ENCODE results near the gene ILF2. TPM values are rescaled to one million over a fixed set of nuclear protein-coding genes. Genes with fewer than 3 reads are reported as not detected.

ILF2 gene
- total RNA-seq, 1 donor from 2014 or later: 85.4 TPM

GRCh38 chr1:153658400-153659174 is 12.2 kb downstream of the ILF2 start, which contains the start of gene SNAPIN:
TSS of gene SNAPIN (plus strand) at chr1:153658703. CDS start at chr1:153658744, 41 bp downstream.
- intact Hi-C loops (cut with DNase I): no loop called here
- no peaks in the 10 kb centered on the region for H3K27me3 ChIP-seq
- H3K9me3 ChIP-seq: no peaks in the 10 kb centered on the region
- H3K36me3 ChIP-seq: peaks cover 0 to 30% of the 10 kb centered on the region in 2 donors
- H3K27ac ChIP-seq: peak within 1 kb of the TSS; percentile 97
- TF ChIP-seq POLR2AphosphoS5 (IDR thresholded peaks at IDR 0.05; ENCODE audit: insufficient read depth in 1 of 2, low read depth in 1 of 2): peak; percentile 91 to 94
- TF ChIP-seq POLR2A (IDR thresholded peaks at IDR 0.05): peak in 1 of 2 donors; percentile 24
- TF ChIP-seq, protein P1, sequence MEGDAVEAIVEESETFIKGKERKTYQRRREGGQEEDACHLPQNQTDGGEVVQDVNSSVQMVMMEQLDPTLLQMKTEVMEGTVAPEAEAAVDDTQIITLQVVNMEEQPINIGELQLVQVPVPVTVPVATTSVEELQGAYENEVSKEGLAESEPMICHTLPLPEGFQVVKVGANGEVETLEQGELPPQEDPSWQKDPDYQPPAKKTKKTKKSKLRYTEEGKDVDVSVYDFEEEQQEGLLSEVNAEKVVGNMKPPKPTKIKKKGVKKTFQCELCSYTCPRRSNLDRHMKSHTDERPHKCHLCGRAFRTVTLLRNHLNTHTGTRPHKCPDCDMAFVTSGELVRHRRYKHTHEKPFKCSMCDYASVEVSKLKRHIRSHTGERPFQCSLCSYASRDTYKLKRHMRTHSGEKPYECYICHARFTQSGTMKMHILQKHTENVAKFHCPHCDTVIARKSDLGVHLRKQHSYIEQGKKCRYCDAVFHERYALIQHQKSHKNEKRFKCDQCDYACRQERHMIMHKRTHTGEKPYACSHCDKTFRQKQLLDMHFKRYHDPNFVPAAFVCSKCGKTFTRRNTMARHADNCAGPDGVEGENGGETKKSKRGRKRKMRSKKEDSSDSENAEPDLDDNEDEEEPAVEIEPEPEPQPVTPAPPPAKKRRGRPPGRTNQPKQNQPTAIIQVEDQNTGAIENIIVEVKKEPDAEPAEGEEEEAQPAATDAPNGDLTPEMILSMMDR (IDR thresholded peaks at IDR 0.05): no peak
- peaks cover 12% of the 10 kb centered on the region for H3K4me1 ChIP-seq
- DNase-seq (ENCODE audit: extremely low spot score in 2 of 2): no peak
- H3K4me3 ChIP-seq: peak within 1 kb of the TSS; percentile 76 to 78

DNA sequence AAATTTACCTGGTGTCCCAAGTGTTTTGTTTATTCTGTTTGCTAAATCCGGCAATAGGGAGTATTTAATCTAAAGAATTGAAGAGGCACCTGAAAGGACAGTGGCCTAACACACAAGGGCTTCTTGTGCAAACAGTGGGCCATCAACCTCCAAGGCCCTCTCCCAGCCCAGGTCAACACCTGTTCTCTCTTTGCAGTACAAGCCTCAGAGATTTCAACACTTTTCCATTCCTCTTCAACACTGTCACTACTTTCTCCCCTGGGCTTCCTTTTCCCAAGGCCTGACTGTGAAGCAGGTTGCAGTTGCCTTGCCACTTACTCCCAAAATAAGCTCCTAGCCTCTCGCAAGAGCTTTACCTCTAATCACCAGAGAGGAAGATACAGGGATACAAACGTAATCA is 15.5 kb downstream of the ILF2 start:
- peaks cover 21% of the 10 kb centered on the region for H3K4me1 ChIP-seq
- H3K27ac ChIP-seq: no peak overlapping the region
- no peaks in the 10 kb centered on the region for H3K36me3 ChIP-seq
- TF ChIP-seq, protein P1 (IDR thresholded peaks at IDR 0.05): no peak
- TF ChIP-seq POLR2A (IDR thresholded peaks at IDR 0.05): no peak
- no peaks in the 10 kb centered on the region for H3K27me3 ChIP-seq
- intact Hi-C loops (cut with DNase I): no loop called here
- no peak for DNase-seq (ENCODE audit: extremely low spot score in 2 of 2)
- H3K4me3 ChIP-seq: no peak overlapping the region
- no peaks in the 10 kb centered on the region for H3K9me3 ChIP-seq

- TF ChIP-seq, protein P1 (IDR thresholded peaks at IDR 0.05): no peak
- TF ChIP-seq POLR2A (IDR thresholded peaks at IDR 0.05) (no peak), POLR2AphosphoS5 (IDR thresholded peaks at IDR 0.05; ENCODE audit: insufficient read depth in 1 of 2, low read depth in 1 of 2) (no peak)
- H3K27me3 ChIP-seq: no peaks in the 10 kb centered on the region
- H3K9me3 ChIP-seq: no peaks in the 10 kb centered on the region
- DNase-seq (ENCODE audit: extremely low spot score in 2 of 2): no peak
- peaks cover 9% of the 10 kb centered on the region for H3K4me1 ChIP-seq
- no peak overlapping the region for H3K4me3 ChIP-seq
- intact Hi-C loops (cut with DNase I): no loop called here
- H3K27ac ChIP-seq: no peak overlapping the region
- H3K36me3 ChIP-seq: no peaks in the 10 kb centered on the region
Measured at GRCh38 chr1:153652805-153653500, 17.8 kb downstream of the ILF2 start.

- Histone ChIP-seq H3K27ac (no peak overlapping the region), H3K36me3 (peaks cover 0 to 1% of the 10 kb centered on the region in 2 donors), H3K9me3 (no peaks in the 10 kb centered on the region), H3K4me1 (peaks cover 9% of the 10 kb centered on the region), H3K27me3 (no peaks in the 10 kb centered on the region), H3K4me3 (no peak overlapping the region)
- DNase-seq (ENCODE audit: extremely low spot score in 2 of 2): no peak
- TF ChIP-seq POLR2A (IDR thresholded peaks at IDR 0.05): no peak
- no peak for TF ChIP-seq POLR2AphosphoS5 (IDR thresholded peaks at IDR 0.05; ENCODE audit: insufficient read depth in 1 of 2, low read depth in 1 of 2)
- TF ChIP-seq, protein P1 (IDR thresholded peaks at IDR 0.05): no peak
- intact Hi-C loops (cut with DNase I): no loop called here
Measured at GRCh38 chr1:153651771-153652170, 19.0 kb downstream of the ILF2 start.

GRCh38 chr1:153649863-153650235 is 20.9 kb downstream of the ILF2 start:
- Histone ChIP-seq H3K27me3 (no peaks in the 10 kb centered on the region), H3K4me1 (peaks cover 9% of the 10 kb centered on the region), H3K9me3 (no peaks in the 10 kb centered on the region), H3K27ac (no peak overlapping the region), H3K4me3 (no peak overlapping the region), H3K36me3 (peaks cover 0 to 20% of the 10 kb centered on the region in 2 donors)
- intact Hi-C loops (cut with DNase I): no loop called here
- TF ChIP-seq POLR2A (IDR thresholded peaks at IDR 0.05) (no peak), POLR2AphosphoS5 (IDR thresholded peaks at IDR 0.05; ENCODE audit: insufficient read depth in 1 of 2, low read depth in 1 of 2) (no peak)
- TF ChIP-seq, protein P1 (IDR thresholded peaks at IDR 0.05): no peak
- no peak for DNase-seq (ENCODE audit: extremely low spot score in 2 of 2)
